Measurements from ENCODE around the gene KIF4B.

Gene KIF4B

DNA sequence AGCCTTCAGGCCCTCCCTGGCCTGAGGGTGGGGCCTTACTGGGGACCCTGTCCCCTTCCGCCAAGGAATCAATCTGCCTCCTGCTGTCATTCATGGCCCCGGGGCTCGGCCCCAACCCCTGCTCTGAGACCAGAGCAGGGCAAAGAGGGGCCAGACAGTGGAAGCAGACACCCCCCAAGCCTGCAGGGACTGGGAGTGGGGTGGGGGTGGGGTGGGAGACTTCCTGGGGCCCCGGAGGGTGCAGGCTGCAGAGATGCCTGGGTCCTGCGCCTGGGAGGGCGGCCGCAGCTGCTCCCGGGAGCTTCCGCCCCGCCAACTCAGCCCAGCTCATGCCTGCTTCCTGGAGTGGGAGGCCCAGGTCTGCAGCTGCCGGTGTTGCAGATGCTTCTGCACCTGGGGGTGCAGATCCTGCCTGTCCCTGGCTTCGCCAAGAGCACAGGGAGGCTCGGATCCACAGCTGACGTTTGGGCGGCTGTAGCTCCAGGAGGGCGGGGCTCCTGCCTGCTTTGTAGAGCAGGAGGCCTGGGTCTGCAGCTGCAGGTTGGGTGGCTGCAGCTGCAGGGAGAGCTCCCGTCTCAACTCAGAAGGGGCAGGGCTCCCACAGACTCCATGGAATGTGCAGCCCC, 6.2 kb downstream of the KIF4B start:
- Histone ChIP-seq H3K27me3 (ENCODE audit: low read depth, low read length) (no peaks in the 10 kb centered on the region), H2AFZ (ENCODE audit: low read depth, low read length) (no peak overlapping the region), H3K27ac (ENCODE audit: low read length) (no peak overlapping the region), H3K79me2 (ENCODE audit: low read length) (no peaks in the 10 kb centered on the region), H4K20me1 (ENCODE audit: insufficient read depth, low read length) (no peaks in the 10 kb centered on the region), H3K4me3 (ENCODE audit: low read length) (no peak overlapping the region), H3K9ac (ENCODE audit: low read length) (no peak overlapping the region), H3K4me1 (ENCODE audit: low read length) (peaks cover 37% of the 10 kb centered on the region), H3K36me3 (replicated peaks; ENCODE audit: low read depth, low read length) (no peaks in the 10 kb centered on the region), H3K4me2 (ENCODE audit: low read length) (no peak overlapping the region), H3K9me3 (ENCODE audit: insufficient read depth, low read length) (no peaks in the 10 kb centered on the region)
- TF ChIP-seq EZH2phosphoT487 (IDR thresholded peaks at IDR 0.05; ENCODE audit: low read depth), result no peak
- TF ChIP-seq, protein P1, sequence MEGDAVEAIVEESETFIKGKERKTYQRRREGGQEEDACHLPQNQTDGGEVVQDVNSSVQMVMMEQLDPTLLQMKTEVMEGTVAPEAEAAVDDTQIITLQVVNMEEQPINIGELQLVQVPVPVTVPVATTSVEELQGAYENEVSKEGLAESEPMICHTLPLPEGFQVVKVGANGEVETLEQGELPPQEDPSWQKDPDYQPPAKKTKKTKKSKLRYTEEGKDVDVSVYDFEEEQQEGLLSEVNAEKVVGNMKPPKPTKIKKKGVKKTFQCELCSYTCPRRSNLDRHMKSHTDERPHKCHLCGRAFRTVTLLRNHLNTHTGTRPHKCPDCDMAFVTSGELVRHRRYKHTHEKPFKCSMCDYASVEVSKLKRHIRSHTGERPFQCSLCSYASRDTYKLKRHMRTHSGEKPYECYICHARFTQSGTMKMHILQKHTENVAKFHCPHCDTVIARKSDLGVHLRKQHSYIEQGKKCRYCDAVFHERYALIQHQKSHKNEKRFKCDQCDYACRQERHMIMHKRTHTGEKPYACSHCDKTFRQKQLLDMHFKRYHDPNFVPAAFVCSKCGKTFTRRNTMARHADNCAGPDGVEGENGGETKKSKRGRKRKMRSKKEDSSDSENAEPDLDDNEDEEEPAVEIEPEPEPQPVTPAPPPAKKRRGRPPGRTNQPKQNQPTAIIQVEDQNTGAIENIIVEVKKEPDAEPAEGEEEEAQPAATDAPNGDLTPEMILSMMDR (IDR thresholded peaks at IDR 0.05; ENCODE audit: low read depth, low read length), result no peak

DNA sequence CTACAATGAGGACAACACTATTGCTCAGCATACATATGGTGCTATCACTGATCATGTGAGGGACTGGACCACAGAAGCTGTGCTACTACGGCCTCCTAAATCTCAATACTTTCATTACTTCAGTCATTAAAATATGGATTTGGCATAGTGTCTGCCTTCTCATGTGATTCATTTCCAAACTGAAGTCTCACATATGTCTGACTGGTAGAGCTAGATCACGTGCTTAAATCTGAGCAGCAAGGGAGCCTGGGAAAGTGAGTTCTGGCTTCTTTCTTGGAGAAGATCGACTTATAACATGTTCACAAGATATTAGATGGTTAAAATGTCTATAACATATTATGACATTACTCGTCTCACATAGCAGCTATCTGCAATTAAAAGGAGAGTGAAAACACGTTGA, 8.3 kb downstream of the KIF4B start:
- Histone ChIP-seq H3K4me2 (ENCODE audit: low read length) (peak overlapping the region; percentile 58), H4K20me1 (ENCODE audit: insufficient read depth, low read length) (no peaks in the 10 kb centered on the region), H3K9me3 (ENCODE audit: insufficient read depth, low read length) (no peaks in the 10 kb centered on the region), H3K9ac (ENCODE audit: low read length) (no peak overlapping the region), H3K79me2 (ENCODE audit: low read length) (no peaks in the 10 kb centered on the region), H3K4me3 (ENCODE audit: low read length) (peak overlapping the region; percentile 29; the same call in 1 of the 2 replicates), H2AFZ (ENCODE audit: low read depth, low read length) (peak overlapping the region; percentile 81), H3K4me1 (ENCODE audit: low read length) (peaks cover 35% of the 10 kb centered on the region), H3K27ac (ENCODE audit: low read length) (no peak overlapping the region), H3K27me3 (ENCODE audit: low read depth, low read length) (no peaks in the 10 kb centered on the region), H3K36me3 (replicated peaks; ENCODE audit: low read depth, low read length) (no peaks in the 10 kb centered on the region)
- TF ChIP-seq, protein P1 (IDR thresholded peaks at IDR 0.05; ENCODE audit: low read depth, low read length), result no peak
- no peak for TF ChIP-seq EZH2phosphoT487 (IDR thresholded peaks at IDR 0.05; ENCODE audit: low read depth)

DNA sequence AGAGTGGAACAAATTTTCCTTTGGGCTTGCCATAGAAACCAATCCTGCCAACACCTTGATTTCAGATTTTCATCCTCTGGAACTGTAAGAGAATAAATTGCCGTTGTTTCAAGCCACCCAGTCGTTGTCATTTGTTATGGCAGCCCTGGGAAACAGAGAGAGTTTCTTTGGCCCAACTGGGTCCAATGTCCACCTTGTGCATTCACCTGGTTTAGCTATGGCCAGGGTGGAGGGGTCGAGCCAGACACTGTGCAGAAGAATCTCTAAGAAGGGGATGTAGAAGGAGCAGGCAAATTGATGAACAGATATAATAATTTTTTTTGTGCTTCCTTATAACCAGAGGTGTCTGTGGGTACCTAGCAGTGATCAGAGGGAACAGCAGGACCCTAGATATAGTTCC, 9.8 kb downstream of the KIF4B start:
- Histone ChIP-seq H3K27me3 (ENCODE audit: low read depth, low read length) (no peaks in the 10 kb centered on the region), H3K4me2 (ENCODE audit: low read length) (no peak overlapping the region)

DNA sequence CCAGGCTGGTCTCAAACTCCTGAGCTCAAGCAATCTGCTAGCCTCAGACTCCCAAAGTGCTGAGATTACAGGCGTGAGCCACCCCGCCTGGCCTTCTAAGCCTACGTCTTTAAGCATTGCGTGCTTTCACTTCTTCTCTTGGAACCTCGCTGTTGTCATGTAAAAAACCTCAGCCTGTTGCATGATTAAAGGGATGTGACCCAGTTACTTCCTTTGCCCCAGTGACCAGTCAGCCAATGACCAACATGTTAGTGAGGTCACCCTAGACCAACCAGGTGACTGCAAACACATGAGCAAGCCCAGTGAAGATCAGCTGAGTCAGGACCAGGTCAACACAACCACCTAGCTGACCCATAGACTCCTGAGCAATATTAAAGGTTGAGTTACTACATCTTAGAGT, 10.5 kb downstream of the KIF4B start:
- Histone ChIP-seq H3K4me2 (ENCODE audit: low read length) (peak overlapping the region; percentile 30), H2AFZ (ENCODE audit: low read depth, low read length) (no peak overlapping the region), H3K36me3 (replicated peaks; ENCODE audit: low read depth, low read length) (no peaks in the 10 kb centered on the region), H3K79me2 (ENCODE audit: low read length) (no peaks in the 10 kb centered on the region), H3K27ac (ENCODE audit: low read length) (no peak overlapping the region), H3K9ac (ENCODE audit: low read length) (no peak overlapping the region), H3K27me3 (ENCODE audit: low read depth, low read length) (no peaks in the 10 kb centered on the region), H3K9me3 (ENCODE audit: insufficient read depth, low read length) (no peaks in the 10 kb centered on the region), H3K4me3 (ENCODE audit: low read length) (no peak overlapping the region), H3K4me1 (ENCODE audit: low read length) (peaks cover 23% of the 10 kb centered on the region), H4K20me1 (ENCODE audit: insufficient read depth, low read length) (no peaks in the 10 kb centered on the region)
- no peak for TF ChIP-seq EZH2phosphoT487 (IDR thresholded peaks at IDR 0.05; ENCODE audit: low read depth)
- TF ChIP-seq, protein P1 (IDR thresholded peaks at IDR 0.05; ENCODE audit: low read depth, low read length), result no peak

More for the DNA sequence above, 9.8 kb downstream of the KIF4B start:
- no peak for TF ChIP-seq EZH2phosphoT487 (IDR thresholded peaks at IDR 0.05; ENCODE audit: low read depth)
- TF ChIP-seq, protein P1 (IDR thresholded peaks at IDR 0.05; ENCODE audit: low read depth, low read length), result no peak
- no peak overlapping the region for H3K4me3 ChIP-seq (ENCODE audit: low read length)
- H3K36me3 ChIP-seq (replicated peaks; ENCODE audit: low read depth, low read length), result no peaks in the 10 kb centered on the region
- no peaks in the 10 kb centered on the region for H4K20me1 ChIP-seq (ENCODE audit: insufficient read depth, low read length)
- H3K27ac ChIP-seq (ENCODE audit: low read length), result no peak overlapping the region
- no peaks in the 10 kb centered on the region for H3K79me2 ChIP-seq (ENCODE audit: low read length)
- H2AFZ ChIP-seq (ENCODE audit: low read depth, low read length), result no peak overlapping the region
- peaks cover 23% of the 10 kb centered on the region for H3K4me1 ChIP-seq (ENCODE audit: low read length)
- H3K9ac ChIP-seq (ENCODE audit: low read length), result no peak overlapping the region
- no peaks in the 10 kb centered on the region for H3K9me3 ChIP-seq (ENCODE audit: insufficient read depth, low read length)

All from OCI-LY3 (cell line).